Activated naive CD8-positive, alpha-beta T cell treated with anti-CD3 and anti-CD28 coated beads, Interleukin-2, amount 10 ng/mL, durations not matched to agents 7 days and 5 days (primary cell): ENCODE results near the gene BICRAL. TPM values are rescaled to one million over a fixed set of nuclear protein-coding genes. Genes with fewer than 3 reads are reported as not detected.
A peak's percentile ranks its signal among the peaks of the same experiment; 100 is the strongest.
"Not testable (repeated sequence)": the region's sequence is repeated elsewhere in the genome, so short reads cannot be mapped to it uniquely, and the experiment has no call there.

ENCODE experiments used
- ATAC-seq: fragments of 150-1000 bp; cut with Tn5 transposase; one replicate; pipeline ENCODE4 v1.10.0; 2021; ENCODE audit warnings: low read depth, moderate library complexity
- POLR2A ChIA-PET: fragments of 350-600 bp; sonication (Branson Sonifier 250); formaldehyde crosslinking; loops from one replicate; lab custom pipeline; 2021; ENCODE audit warnings: antibody characterized with exemption; lab: Charles Lee
- DNase-seq: peaks from one replicate; pipeline ENCODE4 v3.0.0; 2021
- H3K27ac Mint-ChIP-seq: one replicate; pipeline ENCODE4 v1.8.0; 2022; ENCODE audit warnings: mild to moderate bottlenecking, mixed read lengths
- H3K27me3 Mint-ChIP-seq: one replicate; pipeline ENCODE4 v1.8.0; 2022; ENCODE audit warnings: mild to moderate bottlenecking, moderate library complexity, mixed read lengths
- H3K36me3 Mint-ChIP-seq: one replicate; pipeline ENCODE4 v1.8.0; 2021; ENCODE audit warnings: mild to moderate bottlenecking, mixed read lengths
- H3K4me1 Mint-ChIP-seq: one replicate; pipeline ENCODE4 v1.8.0; 2021; ENCODE audit warnings: mixed read lengths
- H3K4me3 Mint-ChIP-seq: one replicate; pipeline ENCODE4 v1.8.0; 2022; ENCODE audit warnings: mild to moderate bottlenecking, moderate library complexity, mixed read lengths
- H3K9me3 Mint-ChIP-seq: one replicate; pipeline ENCODE4 v1.8.0; 2021; ENCODE audit warnings: mixed read lengths
- total RNA-seq, 2 experiments: library from RNA; stranded (reverse); gene quantifications; one replicate each; pipeline ENCODE4 v1.2.3, GENCODE V29; 2021

BICRAL gene
- total RNA-seq, 2 experiments from 2014 or later: 28.3 to 29.6 TPM

GRCh38 chr6:42880240-42880817 is 98.5 kb downstream of the BICRAL start:
- POLR2A ChIA-PET: interaction anchor here (1.0 to 4.0 kb wide), 11 partner anchors 10 to 316 kb away, joined by 3 to 44 read pairs (median 6); partner anchors contain the start of genes BICRAL, CNPY3, PPP2R5D and TBCC
- H3K4me1 Mint-ChIP-seq: peaks cover 14% of the 10 kb centered on the region
- H3K36me3 Mint-ChIP-seq: peaks cover 12% of the 10 kb centered on the region
- peak overlapping the region; percentile 96 for H3K27ac Mint-ChIP-seq
- ATAC-seq, H3K9me3 Mint-ChIP-seq, DNase-seq, H3K27me3 Mint-ChIP-seq: not testable (repeated sequence)
- H3K4me3 Mint-ChIP-seq: peak overlapping the region; percentile 91

GRCh38 chr6:42880871-42881270 is 99.0 kb downstream of the BICRAL start:
- POLR2A ChIA-PET: interaction anchor here (1.2 to 4.0 kb wide), 4 partner anchors 9 to 135 kb away, joined by 5 to 37 read pairs (median 9); partner anchors contain the start of genes BICRAL and TBCC
- H3K9me3 Mint-ChIP-seq: not testable (repeated sequence)
- H3K27ac Mint-ChIP-seq: peak overlapping the region; percentile 96

GRCh38 chr6:42885702-42886101 is 103.8 kb downstream of the BICRAL start:
- POLR2A ChIA-PET: interaction anchor here (0.5 to 0.9 kb wide), 2 partner anchors 138 to 269 kb away, joined by 3 to 5 read pairs; no protein-coding TSS in a partner anchor
- H3K4me3 Mint-ChIP-seq: no peak overlapping the region
- DNase-seq: no peak
- H3K27me3 Mint-ChIP-seq: no peaks in the 10 kb centered on the region
- no peak overlapping the region for H3K27ac Mint-ChIP-seq
- H3K4me1 Mint-ChIP-seq: peaks cover 23% of the 10 kb centered on the region
- ATAC-seq: no peak
- peaks cover 17% of the 10 kb centered on the region for H3K36me3 Mint-ChIP-seq
- no peaks in the 10 kb centered on the region for H3K9me3 Mint-ChIP-seq

More at GRCh38 chr6:42880871-42881270, 99.0 kb downstream of the BICRAL start:
- DNase-seq, H3K27me3 Mint-ChIP-seq, ATAC-seq: not testable (repeated sequence)
- peaks cover 14% of the 10 kb centered on the region for H3K4me1 Mint-ChIP-seq
- peak overlapping the region; percentile 91 for H3K4me3 Mint-ChIP-seq
- peaks cover 14% of the 10 kb centered on the region for H3K36me3 Mint-ChIP-seq

- H3K27ac Mint-ChIP-seq, H3K27me3 Mint-ChIP-seq, DNase-seq, ATAC-seq, POLR2A ChIA-PET, H3K9me3 Mint-ChIP-seq, H3K4me3 Mint-ChIP-seq: not testable (repeated sequence)
- Mint-ChIP-seq H3K4me1 (peaks cover 26% of the 10 kb centered on the region), H3K36me3 (peaks cover 17% of the 10 kb centered on the region)
Measured at GRCh38 chr6:42888201-42888600, 106.3 kb downstream of the BICRAL start.

- Mint-ChIP-seq H3K27ac (peak overlapping the region; percentile 97), H3K36me3 (peaks cover 9% of the 10 kb centered on the region), H3K9me3 (no peaks in the 10 kb centered on the region), H3K4me1 (peaks cover 26% of the 10 kb centered on the region), H3K4me3 (peak overlapping the region; percentile 89), H3K27me3 (no peaks in the 10 kb centered on the region)
- DNase-seq: no peak
- no peak for ATAC-seq
- POLR2A ChIA-PET: interaction anchor here (0.6 to 3.2 kb wide), 10 partner anchors 9 to 214 kb away, joined by 4 to 37 read pairs (median 8); partner anchors contain the start of genes BICRAL, CNPY3, RPL7L1 and RRP36
Measured at GRCh38 chr6:42889815-42890214, 108.0 kb downstream of the BICRAL start.

GRCh38 chr6:42890311-42891198 is 108.7 kb downstream of the BICRAL start:
- Mint-ChIP-seq H3K27ac (peak overlapping the region; percentile 97), H3K9me3 (no peaks in the 10 kb centered on the region), H3K27me3 (no peaks in the 10 kb centered on the region), H3K4me3 (peak overlapping the region; percentile 89), H3K36me3 (peaks cover 7% of the 10 kb centered on the region), H3K4me1 (peaks cover 26% of the 10 kb centered on the region)
- DNase-seq (peak; percentile 88), ATAC-seq (peak; percentile 94)
- POLR2A ChIA-PET: interaction anchor here (0.6 to 3.2 kb wide), 17 partner anchors 10 to 284 kb away, joined by 3 to 37 read pairs (median 5); partner anchors contain the start of genes BICRAL, CNPY3, PPP2R5D and RPL7L1

- Mint-ChIP-seq H3K27ac (peak overlapping the region; percentile 97), H3K4me1 (peaks cover 26% of the 10 kb centered on the region), H3K27me3 (no peaks in the 10 kb centered on the region), H3K36me3 (peaks cover 2% of the 10 kb centered on the region), H3K4me3 (peak overlapping the region; percentile 89), H3K9me3 (no peaks in the 10 kb centered on the region)
- DNase-seq (no peak), ATAC-seq (no peak)
- POLR2A ChIA-PET: interaction anchor here (1.0 to 3.2 kb wide), 14 partner anchors 11 to 283 kb away, joined by 3 to 37 read pairs (median 6); partner anchors contain the start of genes BICRAL, CNPY3, PPP2R5D and RPL7L1
Measured at GRCh38 chr6:42891199-42891722, 109.4 kb downstream of the BICRAL start.

GRCh38 chr6:42894041-42894828 is 112.4 kb downstream of the BICRAL start:
- H3K4me3 Mint-ChIP-seq, H3K36me3 Mint-ChIP-seq, H3K27me3 Mint-ChIP-seq, ATAC-seq, DNase-seq, H3K9me3 Mint-ChIP-seq, POLR2A ChIA-PET: not testable (repeated sequence)
- Mint-ChIP-seq H3K27ac (peak overlapping the region; percentile 22), H3K4me1 (peaks cover 24% of the 10 kb centered on the region)

- no peak overlapping the region for H3K4me3 Mint-ChIP-seq
- POLR2A ChIA-PET: no interaction called here
- no peaks in the 10 kb centered on the region for H3K9me3 Mint-ChIP-seq
- H3K36me3 Mint-ChIP-seq: no peaks in the 10 kb centered on the region
- no peaks in the 10 kb centered on the region for H3K27me3 Mint-ChIP-seq
- no peak for DNase-seq
- ATAC-seq: no peak
- no peak overlapping the region for H3K27ac Mint-ChIP-seq
- H3K4me1 Mint-ChIP-seq: peaks cover 13% of the 10 kb centered on the region
Measured at GRCh38 chr6:42896178-42896719, 114.4 kb downstream of the BICRAL start.

- Mint-ChIP-seq H3K27me3 (no peaks in the 10 kb centered on the region), H3K36me3 (no peaks in the 10 kb centered on the region), H3K27ac (no peak overlapping the region), H3K9me3 (no peaks in the 10 kb centered on the region), H3K4me1 (peaks cover 19% of the 10 kb centered on the region), H3K4me3 (no peak overlapping the region)
- DNase-seq: peak; percentile 46
- ATAC-seq: no peak
- POLR2A ChIA-PET: no interaction called here
Measured at GRCh38 chr6:42898891-42899361, 117.1 kb downstream of the BICRAL start.

GRCh38 chr6:42899871-42900270 is 118.0 kb downstream of the BICRAL start:
- Mint-ChIP-seq H3K27me3 (no peaks in the 10 kb centered on the region), H3K4me1 (peaks cover 16% of the 10 kb centered on the region), H3K9me3 (no peaks in the 10 kb centered on the region), H3K27ac (no peak overlapping the region), H3K4me3 (no peak overlapping the region), H3K36me3 (no peaks in the 10 kb centered on the region)
- POLR2A ChIA-PET: interaction anchor here (0.6 to 1.7 kb wide), 2 partner anchors 46 to 244 kb away, joined by 4 to 7 read pairs; no protein-coding TSS in a partner anchor
- no peak for DNase-seq
- no peak for ATAC-seq

GRCh38 chr6:42901538-42901957 is 119.7 kb downstream of the BICRAL start:
- POLR2A ChIA-PET: interaction anchor here (1.7 kb wide), 1 partner anchor 242 kb away, joined by 4 read pairs; no protein-coding TSS in a partner anchor
- H3K9me3 Mint-ChIP-seq: no peaks in the 10 kb centered on the region
- peak overlapping the region; percentile 33 for H3K4me3 Mint-ChIP-seq
- H3K27me3 Mint-ChIP-seq: no peaks in the 10 kb centered on the region
- H3K27ac Mint-ChIP-seq: no peak overlapping the region
- DNase-seq (peak; percentile 63), ATAC-seq (peak; percentile 82)
- H3K4me1 Mint-ChIP-seq: peaks cover 16% of the 10 kb centered on the region
- H3K36me3 Mint-ChIP-seq: no peaks in the 10 kb centered on the region
